Chondrocyte (in vitro differentiated cells): ENCODE data around the gene PFDN1. TPM values are rescaled to one million over a fixed set of nuclear protein-coding genes. Genes with fewer than 3 reads are reported as not detected.

Experiments used
- DNase-seq: peaks from one replicate; pipeline ENCODE4 v3.0.0; 2021; ENCODE audit warnings: mixed read lengths, low spot score
- H3K27ac Mint-ChIP-seq: one replicate; pipeline ENCODE4 v1.8.0; 2021; ENCODE audit warnings: mild to moderate bottlenecking, moderate library complexity, mixed read lengths; ENCODE audit not compliant: unreplicated experiment
- H3K27me3 Mint-ChIP-seq: 2 replicates; pipeline ENCODE4 v1.8.0; 2021; ENCODE audit warnings: low read depth, mixed read lengths
- H3K36me3 Mint-ChIP-seq: 2 replicates; pipeline ENCODE4 v1.8.0; 2021; ENCODE audit warnings: low read depth, mixed read lengths
- H3K4me1 Mint-ChIP-seq: 2 replicates; pipeline ENCODE4 v1.8.0; 2021; ENCODE audit warnings: low read depth, mild to moderate bottlenecking, mixed read lengths
- H3K4me3 Mint-ChIP-seq: one replicate; pipeline ENCODE4 v1.8.0; 2021; ENCODE audit warnings: mild to moderate bottlenecking, moderate library complexity, mixed read lengths; ENCODE audit not compliant: unreplicated experiment
- H3K9me3 Mint-ChIP-seq: 2 replicates; pipeline ENCODE4 v1.8.0; 2021; ENCODE audit warnings: low read depth, mixed read lengths
- CTCF ChIP-seq: fragments of 200-600 bp; sonication (generic); IDR thresholded peaks from 2 replicates; pipeline ENCODE4 v1.5.0; 2021; ENCODE audit warnings: antibody characterized with exemption, mild to moderate bottlenecking, moderate library complexity
- total RNA-seq: library from RNA; stranded (reverse); gene quantifications from 3 replicates; pipeline ENCODE4 v1.2.1, GENCODE V29; 2021

PFDN1 gene
- total RNA-seq, 1 donor from 2014 or later: 44.5 TPM

GRCh38 chr5:140322751-140323731 lies 20.1 kb upstream of the PFDN1 start:
- no peaks in the 10 kb centered on the region for H3K27me3 Mint-ChIP-seq
- no peak overlapping the region for H3K4me3 Mint-ChIP-seq
- no peak for TF ChIP-seq CTCF
- DNase-seq: no peak
- peaks cover 50% of the 10 kb centered on the region for H3K4me1 Mint-ChIP-seq
- H3K27ac Mint-ChIP-seq: peak overlapping the region; percentile 86
- H3K9me3 Mint-ChIP-seq: no peaks in the 10 kb centered on the region
- H3K36me3 Mint-ChIP-seq: no peaks in the 10 kb centered on the region

- Mint-ChIP-seq H3K27me3 (no peaks in the 10 kb centered on the region), H3K36me3 (no peaks in the 10 kb centered on the region), H3K4me1 (peaks cover 41% of the 10 kb centered on the region)
Measured at GRCh38 chr5:140321796-140322195, 18.9 kb upstream of the PFDN1 start.

GRCh38 chr5:140319833-140320232 lies 16.9 kb upstream of the PFDN1 start:
- DNase-seq: no peak
- H3K4me3 Mint-ChIP-seq: no peak overlapping the region
- no peaks in the 10 kb centered on the region for H3K36me3 Mint-ChIP-seq
- no peaks in the 10 kb centered on the region for H3K9me3 Mint-ChIP-seq
- H3K27ac Mint-ChIP-seq: no peak overlapping the region
- TF ChIP-seq CTCF: no peak
- H3K27me3 Mint-ChIP-seq: no peaks in the 10 kb centered on the region
- peaks cover 37% of the 10 kb centered on the region for H3K4me1 Mint-ChIP-seq

More at GRCh38 chr5:140321796-140322195, 18.9 kb upstream of the PFDN1 start:
- Mint-ChIP-seq H3K4me3 (no peak overlapping the region), H3K9me3 (no peaks in the 10 kb centered on the region), H3K27ac (no peak overlapping the region)
- DNase-seq: no peak
- no peak for TF ChIP-seq CTCF

GRCh38 chr5:140318792-140319191 lies 15.9 kb upstream of the PFDN1 start:
- no peak for TF ChIP-seq CTCF
- H3K27ac Mint-ChIP-seq: no peak overlapping the region
- no peak for DNase-seq
- H3K27me3 Mint-ChIP-seq: no peaks in the 10 kb centered on the region
- peaks cover 26% of the 10 kb centered on the region for H3K4me1 Mint-ChIP-seq
- no peaks in the 10 kb centered on the region for H3K36me3 Mint-ChIP-seq
- no peaks in the 10 kb centered on the region for H3K9me3 Mint-ChIP-seq
- no peak overlapping the region for H3K4me3 Mint-ChIP-seq

GRCh38 chr5:140317859-140318258 lies 15.0 kb upstream of the PFDN1 start:
- Mint-ChIP-seq H3K9me3 (no peaks in the 10 kb centered on the region), H3K36me3 (no peaks in the 10 kb centered on the region), H3K4me1 (peaks cover 17% of the 10 kb centered on the region), H3K27ac (no peak overlapping the region), H3K4me3 (no peak overlapping the region), H3K27me3 (no peaks in the 10 kb centered on the region)
- TF ChIP-seq CTCF: no peak
- no peak for DNase-seq
